Smooth muscle cell (in vitro differentiated cells): ENCODE measurements around the gene AK5. TPM values are rescaled to one million over a fixed set of nuclear protein-coding genes. Genes with fewer than 3 reads are reported as not detected.

ENCODE experiments used
- DNase-seq: peaks from one replicate; lab custom pipeline; 2025; ENCODE audit not compliant: unreplicated experiment; lab: John Stamatoyannopoulos, UW
- H2AFZ ChIP-seq: fragments of 200-600 bp; sonication (generic); 2 replicates; pipeline ENCODE4 v1.6.0; 2016; ENCODE audit warnings: antibody characterized with exemption, low read depth, mild to moderate bottlenecking
- H3F3A ChIP-seq: fragments of 200-600 bp; sonication (generic); 2 replicates; pipeline ENCODE4 v1.6.0; 2017; ENCODE audit warnings: antibody characterized with exemption, low read depth
- H3K27ac ChIP-seq: fragments of 200-600 bp; sonication (generic); 2 replicates; pipeline ENCODE4 v1.5.1; 2016; ENCODE audit warnings: low read depth, mild to moderate bottlenecking
- H3K27me3 ChIP-seq: fragments of 200-600 bp; sonication (generic); 2 replicates; pipeline ENCODE4 v1.6.1; 2016; ENCODE audit warnings: low read depth, mild to moderate bottlenecking
- H3K36me3 ChIP-seq: fragments of 200-600 bp; sonication (generic); 2 replicates; pipeline ENCODE4 v1.5.1; 2016; ENCODE audit warnings: low read depth
- H3K4me1 ChIP-seq: fragments of 200-600 bp; sonication (generic); 2 replicates; pipeline ENCODE4 v1.5.1; 2016; ENCODE audit warnings: low read depth
- H3K4me2 ChIP-seq: fragments of 200-600 bp; sonication (generic); 2 replicates; pipeline ENCODE4 v1.6.0; 2016; ENCODE audit warnings: mild to moderate bottlenecking
- H3K4me3 ChIP-seq: fragments of 200-600 bp; sonication (generic); 2 replicates; pipeline ENCODE4 v1.5.1; 2016; ENCODE audit warnings: mild to moderate bottlenecking
- H3K79me2 ChIP-seq: fragments of 200-600 bp; sonication (generic); 2 replicates; pipeline ENCODE4 v1.6.0; 2016; ENCODE audit warnings: low read depth, mild to moderate bottlenecking
- H3K9ac ChIP-seq: fragments of 200-600 bp; sonication (generic); 2 replicates; pipeline ENCODE4 v1.6.0; 2016; ENCODE audit warnings: low read depth
- H3K9me3 ChIP-seq: fragments of 200-600 bp; sonication (generic); replicated peaks from 2 replicates; pipeline ENCODE4 v1.5.1; 2016; ENCODE audit warnings: low read depth
- H4K20me1 ChIP-seq: fragments of 200-600 bp; sonication (generic); 2 replicates; pipeline ENCODE4 v1.6.0; 2016; ENCODE audit warnings: low read depth
- WGBS: methylation state at CpG from one replicate; pipeline ENCODE4 v1.1.7; 2016; ENCODE audit warnings: low lambda C conversion rate; 5-methylcytosine and 5-hydroxymethylcytosine counted together
- polyA plus RNA-seq: library from polyadenylated mRNA; unstranded; fragments of >200 nt; fragmentation: Nextera tagmentation; extraction: Ambion mirVana; gene quantifications from 2 replicates; pipeline ENCODE4 v1.2.1, GENCODE V29; 2016
- total RNA-seq: library from RNA; depleted of rRNA; stranded (reverse); fragments of >200 nt; gene quantifications from 2 replicates; pipeline ENCODE4 v1.2.3, GENCODE V29; 2014
- TF ChIP-seq, protein P1 (sequence below): fragments of 200-600 bp; sonication (generic); IDR thresholded peaks from 2 replicates; pipeline ENCODE4 v1.5.1; 2017; ENCODE audit warnings: borderline replicate concordance, mild to moderate bottlenecking, antibody characterized with exemption; ENCODE audit not compliant: insufficient read depth, poor library complexity, severe bottlenecking

The AK5 gene
- total and polyA plus RNA-seq, 2 experiments from 2014 or later: 0.43 TPM; not detected in 1

GRCh38 chr1:77412820-77413530, 131.2 kb downstream of the AK5 start:
- no peaks in the 10 kb centered on the region for H3K36me3 ChIP-seq
- no peak overlapping the region for H3K4me3 ChIP-seq
- no peaks in the 10 kb centered on the region for H3K27me3 ChIP-seq
- no peak overlapping the region for H3K4me2 ChIP-seq
- TF ChIP-seq, protein P1, sequence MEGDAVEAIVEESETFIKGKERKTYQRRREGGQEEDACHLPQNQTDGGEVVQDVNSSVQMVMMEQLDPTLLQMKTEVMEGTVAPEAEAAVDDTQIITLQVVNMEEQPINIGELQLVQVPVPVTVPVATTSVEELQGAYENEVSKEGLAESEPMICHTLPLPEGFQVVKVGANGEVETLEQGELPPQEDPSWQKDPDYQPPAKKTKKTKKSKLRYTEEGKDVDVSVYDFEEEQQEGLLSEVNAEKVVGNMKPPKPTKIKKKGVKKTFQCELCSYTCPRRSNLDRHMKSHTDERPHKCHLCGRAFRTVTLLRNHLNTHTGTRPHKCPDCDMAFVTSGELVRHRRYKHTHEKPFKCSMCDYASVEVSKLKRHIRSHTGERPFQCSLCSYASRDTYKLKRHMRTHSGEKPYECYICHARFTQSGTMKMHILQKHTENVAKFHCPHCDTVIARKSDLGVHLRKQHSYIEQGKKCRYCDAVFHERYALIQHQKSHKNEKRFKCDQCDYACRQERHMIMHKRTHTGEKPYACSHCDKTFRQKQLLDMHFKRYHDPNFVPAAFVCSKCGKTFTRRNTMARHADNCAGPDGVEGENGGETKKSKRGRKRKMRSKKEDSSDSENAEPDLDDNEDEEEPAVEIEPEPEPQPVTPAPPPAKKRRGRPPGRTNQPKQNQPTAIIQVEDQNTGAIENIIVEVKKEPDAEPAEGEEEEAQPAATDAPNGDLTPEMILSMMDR: no peak
- H2AFZ ChIP-seq: no peak overlapping the region
- H3K4me1 ChIP-seq: peaks cover 4% of the 10 kb centered on the region
- no peak overlapping the region for H3K27ac ChIP-seq
- H3F3A ChIP-seq: no peaks in the 10 kb centered on the region
- no peak overlapping the region for H3K9ac ChIP-seq
- H4K20me1 ChIP-seq: no peaks in the 10 kb centered on the region
- H3K9me3 ChIP-seq: no peaks in the 10 kb centered on the region
- no peak for DNase-seq
- WGBS: 68% methylated on average over 8 of the region's 8 CpGs
- H3K79me2 ChIP-seq: no peaks in the 10 kb centered on the region

DNA sequence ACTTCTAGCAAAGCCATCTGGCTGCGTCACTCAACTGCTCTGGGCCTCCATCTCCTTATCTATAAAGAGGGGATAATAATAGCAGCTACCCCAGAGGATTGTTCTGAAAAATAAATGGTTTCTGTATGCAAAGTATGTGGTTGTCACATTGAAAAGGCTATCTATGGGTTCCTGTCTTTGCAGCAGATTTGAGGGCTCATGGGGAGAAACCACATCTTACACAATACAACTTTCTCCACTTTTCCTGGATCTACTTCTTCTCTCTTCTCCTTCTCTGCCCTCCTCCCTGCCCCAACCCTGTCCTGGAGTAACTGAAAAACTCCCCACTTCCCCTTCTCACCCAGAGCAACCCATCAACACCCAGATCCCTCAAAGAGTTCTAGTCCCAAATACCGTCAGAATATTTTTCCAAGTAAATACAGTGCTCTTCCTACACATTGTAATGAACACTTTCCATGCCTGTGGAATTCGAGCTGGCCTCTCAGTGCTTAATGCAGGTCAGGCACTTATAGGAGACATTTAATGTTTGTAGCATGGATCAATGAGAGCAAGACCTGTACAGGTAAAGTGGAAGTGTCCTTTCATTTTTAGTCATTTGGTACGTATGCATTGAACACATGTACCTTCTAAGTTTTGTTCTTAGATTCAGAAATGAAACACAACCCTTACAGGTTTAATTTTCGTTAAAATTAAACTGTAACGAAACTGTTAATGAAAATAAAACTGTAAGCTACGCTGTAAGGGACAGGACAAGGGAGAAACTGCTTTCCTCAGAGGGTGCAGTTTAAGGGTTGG, 131.9 kb downstream of the AK5 start:
- H3K9ac ChIP-seq: no peak overlapping the region
- TF ChIP-seq, protein P1: no peak
- H3K27ac ChIP-seq: no peak overlapping the region
- H3K79me2 ChIP-seq: no peaks in the 10 kb centered on the region
- H3K9me3 ChIP-seq: no peaks in the 10 kb centered on the region
- no peaks in the 10 kb centered on the region for H3K27me3 ChIP-seq
- no peaks in the 10 kb centered on the region for H3K36me3 ChIP-seq
- DNase-seq: no peak
- no peak overlapping the region for H3K4me2 ChIP-seq
- no peak overlapping the region for H2AFZ ChIP-seq
- H4K20me1 ChIP-seq: no peaks in the 10 kb centered on the region
- peaks cover 4% of the 10 kb centered on the region for H3K4me1 ChIP-seq
- WGBS: 83% methylated on average over 7 of the region's 7 CpGs
- H3K4me3 ChIP-seq: no peak overlapping the region
- no peaks in the 10 kb centered on the region for H3F3A ChIP-seq

DNA sequence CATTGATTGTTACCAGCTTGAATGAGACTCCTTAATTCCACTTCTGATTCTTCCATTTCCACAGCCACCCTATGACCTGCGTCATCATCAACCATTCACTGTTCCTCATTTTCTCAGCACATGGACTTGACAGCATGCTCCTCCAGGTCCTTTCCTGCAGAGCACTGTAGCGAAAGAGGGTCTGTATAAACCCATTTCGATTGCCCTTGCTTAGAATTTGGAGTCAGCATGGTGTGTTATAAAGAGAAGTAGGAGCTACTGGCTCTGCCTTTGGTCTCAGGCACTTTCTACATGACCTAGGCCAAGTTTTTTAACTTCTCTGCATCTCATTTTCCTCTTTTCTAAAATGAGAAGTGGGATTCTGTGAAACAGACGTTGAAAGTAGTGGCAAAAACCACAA, 133.8 kb downstream of the AK5 start:
- Histone ChIP-seq H3K79me2 (no peaks in the 10 kb centered on the region), H3K4me1 (peaks cover 4% of the 10 kb centered on the region), H3F3A (no peaks in the 10 kb centered on the region), H3K4me2 (no peak overlapping the region), H3K27ac (no peak overlapping the region), H3K4me3 (no peak overlapping the region), H2AFZ (no peak overlapping the region), H3K27me3 (no peaks in the 10 kb centered on the region), H3K9ac (no peak overlapping the region), H3K9me3 (no peaks in the 10 kb centered on the region), H3K36me3 (no peaks in the 10 kb centered on the region), H4K20me1 (no peaks in the 10 kb centered on the region)
- WGBS: 91% methylated on average over 4 of the region's 4 CpGs
- no peak for DNase-seq
- TF ChIP-seq, protein P1: no peak
